GM21576 (cell line): ENCODE data around the gene DAB1.

Source experiments
- ATAC-seq: cut with Tn5 transposase; IDR thresholded peaks from one replicate; pipeline ENCODE4 v1.9.1; 2021; ENCODE audit warnings: mild to moderate bottlenecking, moderate library complexity; ENCODE audit not compliant: unreplicated experiment

DAB1 gene

DNA sequence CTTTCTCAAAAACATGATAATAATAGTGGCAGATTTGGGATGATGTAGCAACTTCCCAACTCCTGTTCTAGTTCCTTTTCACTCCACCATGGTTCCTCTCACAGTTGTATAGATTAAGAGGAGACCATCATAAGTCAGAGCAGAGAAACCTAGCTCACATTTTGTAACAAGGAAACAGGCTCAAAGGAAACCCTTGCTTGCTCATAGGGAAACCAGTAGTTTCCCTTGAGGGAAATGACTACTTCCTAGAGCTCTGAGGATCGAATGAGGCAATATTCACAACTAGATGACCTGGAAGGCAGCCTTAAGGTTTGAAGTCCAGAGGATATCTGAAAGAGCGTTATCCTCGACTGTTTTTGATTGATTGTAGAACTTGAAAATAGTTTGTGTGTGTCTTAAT is 382.0 kb downstream of the DAB1 start:
- no peak for ATAC-seq

DNA sequence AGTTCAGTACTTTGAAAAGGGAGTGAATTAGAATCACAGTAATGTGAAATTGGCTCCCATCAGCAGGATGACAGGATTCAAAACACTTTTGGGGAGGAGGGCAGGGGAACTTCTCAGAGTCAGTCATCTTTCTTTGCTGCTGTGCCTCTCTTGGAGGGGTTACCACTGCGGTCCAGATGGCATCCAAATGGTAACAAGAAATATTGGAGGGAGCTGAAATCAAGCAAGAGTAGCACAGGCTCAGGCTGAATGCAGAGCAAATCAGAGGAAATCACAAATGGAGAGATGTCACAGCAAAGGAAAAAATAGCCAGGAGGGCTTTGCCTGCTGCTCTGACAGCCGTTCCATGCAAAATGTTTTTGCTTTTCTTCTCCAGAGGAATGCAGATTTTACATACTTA is 383.0 kb downstream of the DAB1 start:
- ATAC-seq: no peak

DNA sequence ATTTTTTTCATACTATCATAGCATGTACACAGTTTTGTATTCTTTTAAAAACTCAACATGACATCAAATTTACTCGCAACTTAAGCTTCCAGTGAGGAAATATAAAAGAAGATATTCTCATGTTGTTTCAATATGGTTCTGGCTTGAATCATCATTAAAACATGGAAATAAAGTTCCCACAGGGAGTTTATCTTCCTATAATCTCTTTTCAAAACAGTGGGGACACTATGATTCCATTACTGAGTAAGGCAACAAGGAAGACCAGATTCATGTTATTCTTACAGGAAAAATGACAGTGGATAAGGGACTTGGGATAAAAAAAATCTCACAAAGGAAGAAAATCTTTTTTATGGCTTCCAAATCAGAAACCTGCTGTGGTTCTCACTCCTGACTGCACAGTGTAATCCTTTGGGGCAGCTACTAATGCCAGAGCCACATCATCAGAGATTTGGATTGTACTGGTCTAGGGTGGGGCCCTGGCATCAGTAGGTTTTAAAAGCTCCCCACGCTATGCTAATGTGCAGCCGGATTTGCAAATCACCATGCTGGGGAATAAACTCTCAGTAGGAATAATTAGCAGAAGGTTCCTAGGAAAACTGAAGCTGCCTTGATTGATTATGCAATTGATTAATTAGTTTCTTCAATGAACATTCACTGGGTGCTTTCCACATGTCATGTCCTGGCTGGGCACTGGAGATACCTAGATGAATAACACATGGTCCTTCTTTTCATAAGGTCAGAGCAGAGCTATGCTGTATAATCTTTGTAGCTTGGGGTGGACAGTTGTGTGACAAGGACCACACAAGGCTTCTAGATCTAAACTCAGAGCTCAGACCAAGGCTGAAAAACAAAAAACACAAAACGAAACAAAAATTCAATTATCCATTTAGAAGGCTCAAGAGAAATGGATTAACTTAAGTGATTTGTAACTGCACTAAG is 386.9 kb downstream of the DAB1 start:
- ATAC-seq: no peak

DNA sequence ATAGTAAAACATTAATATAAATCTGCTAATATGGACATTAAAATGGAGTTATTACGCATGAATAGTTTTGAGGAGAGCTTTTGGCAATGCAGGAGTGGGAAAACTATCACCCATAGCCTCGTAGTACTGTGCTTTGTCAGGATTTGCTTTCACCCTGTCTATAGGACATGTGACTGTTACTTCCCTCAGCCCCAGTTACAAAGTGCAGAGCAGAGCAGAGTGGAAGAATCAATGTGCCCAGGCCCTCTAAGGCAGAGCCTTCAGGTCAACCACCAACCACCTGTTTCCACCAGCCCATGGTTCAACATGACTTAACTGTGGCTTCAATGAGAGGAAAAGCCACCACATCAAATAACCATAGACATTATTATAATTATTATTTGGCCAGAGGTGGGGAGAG is 389.1 kb downstream of the DAB1 start:
- ATAC-seq: no peak

DNA sequence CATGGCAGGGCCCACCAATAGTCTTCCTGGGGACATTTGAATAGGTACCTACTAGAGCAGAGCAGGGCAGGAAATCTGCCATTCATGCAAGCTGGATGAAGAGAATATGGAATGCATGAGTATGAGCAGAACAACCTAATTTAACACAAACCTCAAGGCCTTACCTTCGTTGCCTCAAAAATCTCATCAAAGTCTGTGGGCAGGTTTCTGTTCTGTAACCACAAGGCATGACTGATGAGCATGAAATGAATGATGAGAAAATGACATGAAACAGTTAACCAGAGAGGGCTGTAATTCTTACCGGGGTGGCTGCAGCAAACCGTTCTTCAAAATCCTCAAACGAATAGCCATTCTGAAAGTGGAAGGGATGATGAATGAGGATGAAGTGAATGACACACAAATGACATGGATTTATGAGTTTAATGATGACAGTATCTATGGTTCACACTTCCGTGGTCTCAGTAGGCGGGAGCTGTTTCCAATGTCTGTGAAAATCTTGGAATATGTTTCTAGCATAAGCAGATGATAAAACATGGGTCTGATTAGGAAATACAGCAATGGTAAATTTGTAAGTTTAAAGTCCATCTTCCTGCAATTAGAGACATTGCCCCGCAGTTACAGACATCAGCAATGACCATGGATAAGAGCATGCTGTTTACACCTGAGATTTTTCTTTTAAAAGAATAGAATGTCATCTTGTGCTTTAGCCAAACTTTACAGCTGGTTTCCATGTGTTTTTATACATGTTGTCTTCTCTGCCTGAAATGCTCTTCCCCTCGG is 390.4 kb downstream of the DAB1 start:
- ATAC-seq: no peak

DNA sequence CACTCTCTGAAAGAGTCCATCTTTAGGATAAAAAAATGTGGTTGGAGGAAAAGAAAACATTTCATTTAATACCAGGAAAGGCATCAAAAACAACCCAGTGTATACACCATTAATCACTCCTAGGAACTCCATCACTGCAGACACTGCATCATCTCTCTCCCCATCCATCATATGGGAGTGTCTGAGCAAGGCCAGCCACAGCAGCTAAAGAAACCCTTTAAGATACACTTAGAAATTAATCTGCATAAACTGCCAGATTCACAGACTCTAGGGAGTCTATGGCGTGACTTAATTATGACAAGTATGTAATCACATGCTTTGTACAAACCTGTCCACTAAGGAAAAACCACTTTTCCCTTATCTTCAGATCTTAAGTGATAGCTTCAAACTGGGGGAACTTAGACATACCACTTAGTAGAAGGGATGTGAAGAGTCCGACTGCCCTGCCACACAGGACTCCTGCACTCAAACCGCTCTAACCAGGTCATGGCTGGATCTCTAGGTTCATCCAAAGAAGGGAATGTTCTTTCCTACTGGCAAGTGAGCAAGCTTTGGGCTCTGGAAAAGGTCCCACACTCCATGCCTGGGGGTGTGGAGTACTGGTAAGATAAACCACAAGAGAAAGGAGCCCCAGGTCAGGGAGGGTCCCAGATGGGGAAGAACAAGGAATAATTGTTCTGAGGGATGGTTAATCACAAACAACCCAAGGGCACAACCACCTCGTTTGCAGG is 397.1 kb downstream of the DAB1 start:
- no peak for ATAC-seq

DNA sequence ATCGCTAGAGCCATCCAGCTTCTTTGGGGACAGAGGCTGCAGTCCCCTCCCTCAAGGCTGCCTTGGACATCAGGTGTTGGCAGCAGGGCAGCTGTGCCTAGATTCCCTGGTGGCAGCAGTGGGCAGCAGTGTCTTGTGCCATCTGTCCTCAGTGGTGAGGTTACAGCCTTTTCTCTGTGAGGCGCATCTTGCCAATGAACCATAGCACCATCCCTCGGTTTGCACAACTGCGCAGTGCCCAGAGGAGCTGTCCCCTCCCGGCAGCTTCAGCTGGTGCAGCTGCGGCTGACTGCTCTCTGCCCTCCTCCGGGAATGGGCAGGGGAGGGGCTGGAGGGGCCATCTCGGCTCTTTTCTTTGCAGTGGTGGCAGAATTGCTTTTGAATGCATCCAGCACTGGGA is 399.0 kb downstream of the DAB1 start:
- ATAC-seq: no peak

DNA sequence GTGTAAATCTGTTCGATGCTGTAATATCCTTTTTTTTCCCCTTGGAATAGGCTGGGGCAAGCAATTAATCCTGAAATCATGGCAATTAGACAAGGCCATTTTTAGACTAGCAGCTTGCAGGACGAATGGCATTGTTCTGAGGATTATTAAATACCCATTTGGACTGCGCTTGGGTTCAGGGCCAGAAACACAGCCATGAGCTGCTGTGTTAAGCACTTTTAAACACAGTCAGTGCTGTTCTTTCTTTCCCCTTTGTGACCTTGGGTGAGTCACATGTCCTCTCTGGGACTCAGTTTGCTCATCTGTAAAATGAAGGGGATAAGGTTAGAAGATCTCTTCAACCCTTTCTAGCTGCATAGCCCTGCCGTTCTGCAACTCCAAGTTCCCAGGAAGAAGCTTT is 399.4 kb downstream of the DAB1 start:
- no peak for ATAC-seq

DNA sequence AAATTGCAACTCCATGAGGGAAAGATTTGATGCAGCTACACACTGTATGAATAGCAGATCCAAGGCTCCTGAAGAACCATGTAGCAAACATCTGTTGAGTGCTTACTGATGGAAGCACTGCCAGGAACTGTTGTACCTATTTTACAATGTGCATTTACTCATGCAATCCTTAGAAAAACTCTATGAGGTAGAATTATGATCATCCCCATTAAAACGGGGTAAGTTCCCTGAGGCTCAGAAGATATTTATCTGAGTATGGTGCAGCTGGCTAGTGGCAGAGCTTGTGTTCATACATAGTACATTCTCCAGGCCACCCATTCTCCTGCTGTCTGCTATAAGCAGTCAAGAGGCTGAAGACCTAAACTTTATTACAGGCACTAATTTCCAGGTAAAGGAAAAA is 403.6 kb downstream of the DAB1 start:
- ATAC-seq: no peak

DNA sequence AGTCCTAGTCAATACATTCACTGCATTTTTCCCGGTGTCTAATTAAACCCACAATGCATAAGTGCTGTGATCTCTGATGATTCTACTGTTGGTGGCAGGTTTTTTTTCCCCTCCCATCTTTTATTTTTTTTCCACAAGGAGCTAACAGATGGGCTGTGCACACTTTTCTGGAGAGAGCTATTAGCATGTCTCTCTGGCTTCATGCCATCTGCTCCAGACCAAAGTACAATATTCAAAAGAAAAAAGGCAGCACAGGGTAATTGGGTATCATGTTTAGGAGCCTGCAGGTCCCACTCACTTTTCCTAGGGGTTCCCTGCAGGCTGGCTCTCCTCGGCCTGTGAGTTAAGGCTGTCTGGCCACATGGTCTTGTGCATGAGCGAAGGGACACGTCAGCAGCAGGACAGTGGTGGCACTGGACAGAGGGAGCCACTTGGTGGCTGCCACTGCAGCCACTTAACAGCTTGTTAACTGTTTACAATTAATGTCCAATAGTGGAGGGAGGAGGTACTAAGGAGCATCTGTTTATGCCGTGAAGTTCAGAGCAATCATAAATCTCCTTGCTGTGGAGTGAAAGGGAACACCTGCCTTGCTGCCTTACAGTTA is 404.5 kb downstream of the DAB1 start:
- ATAC-seq: no peak

DNA sequence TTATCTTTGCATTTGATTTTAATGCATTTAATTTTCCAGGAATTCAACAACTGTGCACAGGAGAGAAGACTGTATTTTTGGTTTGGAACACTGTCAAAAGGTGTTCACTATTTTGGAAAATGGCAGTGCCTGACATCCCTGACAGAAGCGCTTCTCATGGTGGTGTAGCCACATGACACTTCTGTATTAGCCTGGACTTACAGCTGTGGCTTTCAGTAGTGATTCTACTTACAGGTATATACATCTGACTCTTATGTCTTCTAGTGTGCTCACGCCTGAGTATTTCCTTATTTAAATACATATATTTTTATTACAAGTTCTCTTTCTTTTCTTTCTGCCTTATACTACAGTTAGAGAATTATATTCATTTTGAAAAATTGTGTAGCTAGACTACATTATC is 405.7 kb downstream of the DAB1 start:
- ATAC-seq: no peak

DNA sequence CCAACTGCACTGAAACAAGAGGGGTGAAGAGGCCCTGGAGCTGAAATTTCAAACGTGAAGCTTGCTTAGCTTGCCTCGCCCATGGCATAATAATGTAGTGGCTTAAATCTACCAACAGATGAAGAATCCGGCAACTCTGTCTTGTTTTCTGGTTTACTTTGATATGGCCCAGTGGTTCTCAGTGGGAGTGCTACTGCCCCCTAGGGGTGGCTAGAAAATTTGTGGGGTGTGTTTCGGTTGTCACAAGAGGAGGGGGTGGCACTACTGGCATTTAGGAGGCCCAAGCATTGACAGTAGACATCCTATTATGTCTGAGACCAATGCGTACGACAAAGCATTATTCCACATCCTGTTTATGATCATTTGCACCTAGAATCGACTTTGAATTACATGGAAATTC is 406.1 kb downstream of the DAB1 start:
- no peak for ATAC-seq

DNA sequence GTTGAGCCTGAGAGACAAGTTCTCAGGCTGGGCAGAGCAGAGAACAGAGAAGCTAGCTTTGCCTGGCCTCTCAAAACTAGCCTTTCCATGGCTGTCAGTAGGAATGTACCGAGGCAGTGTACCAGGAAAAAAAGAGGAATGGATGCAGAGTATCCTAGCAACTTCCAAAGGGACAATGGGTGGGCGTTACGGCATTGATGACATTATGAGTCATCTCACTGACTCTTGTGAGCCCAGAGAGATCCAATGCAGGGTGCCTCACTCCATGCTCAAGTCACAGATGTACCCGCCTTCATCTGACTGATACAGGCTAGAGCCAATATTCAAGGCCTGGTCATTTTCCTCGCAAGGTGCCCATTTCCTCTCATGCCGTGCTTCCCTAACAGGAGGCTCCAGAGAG is 406.7 kb downstream of the DAB1 start:
- ATAC-seq: no peak

DNA sequence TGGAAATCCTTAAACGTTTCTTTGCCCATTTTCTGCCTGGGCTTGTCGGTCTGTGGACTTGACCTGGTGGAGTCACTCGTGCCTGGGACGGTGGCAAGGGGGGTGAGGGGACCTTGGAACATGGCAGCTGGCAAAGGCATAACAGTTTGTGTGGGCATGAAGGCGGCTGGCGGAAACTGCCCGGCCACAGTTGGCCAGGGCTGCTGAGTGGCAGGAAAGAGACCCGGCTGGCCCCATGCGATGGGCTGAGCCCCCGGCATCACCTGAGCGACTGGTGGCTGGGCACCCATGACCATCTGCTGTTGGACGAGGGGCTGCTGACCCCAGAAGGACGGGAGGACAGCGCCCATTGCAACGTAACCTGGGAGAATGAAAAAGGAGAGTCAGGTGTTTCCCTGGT is 408.8 kb downstream of the DAB1 start:
- no peak for ATAC-seq

DNA sequence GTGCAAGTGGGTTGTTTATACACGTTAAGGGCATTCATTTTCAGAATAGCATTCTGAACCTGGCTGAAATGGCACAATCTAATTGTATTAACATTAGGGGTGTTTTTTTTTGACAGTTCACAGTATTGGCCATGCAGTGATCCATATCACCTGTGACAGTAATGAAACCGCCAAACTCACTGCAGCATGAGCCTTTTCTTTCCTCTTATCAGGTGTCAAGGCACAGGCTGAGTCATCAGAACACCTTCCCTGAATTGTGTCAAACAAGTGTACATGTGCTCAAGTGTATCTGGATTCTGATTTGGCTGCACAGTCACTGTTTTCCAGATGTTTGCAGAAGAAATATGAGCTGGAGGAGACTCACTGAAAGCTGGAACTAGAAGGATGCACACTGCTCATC is 410.3 kb downstream of the DAB1 start:
- ATAC-seq: no peak

DNA sequence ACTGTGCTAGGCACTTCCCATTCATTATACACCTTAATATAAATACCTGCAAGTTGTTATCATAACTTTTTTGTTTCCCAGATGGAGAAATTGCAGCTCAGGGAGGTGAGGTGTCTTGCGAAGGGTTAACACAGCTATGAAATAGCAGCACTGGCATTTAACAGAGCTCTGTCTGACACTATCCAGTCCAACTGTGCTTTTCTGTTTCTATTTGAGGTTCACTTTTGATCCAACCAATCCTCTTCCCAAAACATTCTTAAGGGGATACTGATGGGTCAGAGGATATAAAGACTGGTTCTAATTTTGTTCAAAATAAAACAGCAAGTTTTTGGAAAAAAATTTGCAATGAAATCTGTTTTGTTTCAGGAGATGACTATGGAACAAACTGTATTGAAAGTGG is 411.5 kb downstream of the DAB1 start:
- ATAC-seq: no peak

DNA sequence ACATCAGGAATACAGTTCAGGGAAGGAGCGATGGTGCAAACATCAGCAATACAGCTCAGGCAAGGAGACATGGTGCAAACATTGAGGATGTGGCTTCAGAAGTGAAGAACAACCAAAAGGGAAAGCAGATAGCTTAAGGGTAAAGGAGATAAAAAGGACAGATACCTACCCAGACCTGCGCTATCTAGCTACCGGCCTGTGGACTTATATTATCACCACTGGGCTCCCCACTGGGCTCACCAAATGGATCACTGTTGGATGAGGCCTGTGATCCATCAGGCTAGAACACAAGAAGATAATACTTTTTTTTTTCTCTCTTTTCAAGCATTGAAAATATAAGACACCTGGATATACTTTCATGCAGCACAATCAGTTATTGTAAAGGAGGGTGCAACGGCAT is 413.3 kb downstream of the DAB1 start:
- no peak for ATAC-seq

DNA sequence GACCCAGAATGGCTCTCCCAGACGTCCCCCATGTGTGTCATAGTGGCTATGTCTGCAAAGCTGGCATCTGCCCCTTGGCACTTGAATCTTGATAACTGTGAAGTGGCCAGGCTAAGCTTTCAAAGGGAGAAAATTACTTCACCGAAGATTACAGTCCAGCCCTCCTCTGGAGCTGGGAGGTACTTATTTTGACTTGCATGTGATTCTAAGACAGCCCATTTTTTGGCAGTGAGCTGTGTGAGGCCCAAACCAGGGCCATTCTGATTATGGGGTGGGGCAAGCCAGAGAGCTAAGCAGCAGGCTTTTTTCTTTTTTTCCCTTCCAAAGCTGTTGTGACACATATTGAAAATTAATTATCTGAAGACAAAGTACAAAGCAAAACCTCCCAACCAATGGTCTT is 415.9 kb downstream of the DAB1 start:
- ATAC-seq: no peak

DNA sequence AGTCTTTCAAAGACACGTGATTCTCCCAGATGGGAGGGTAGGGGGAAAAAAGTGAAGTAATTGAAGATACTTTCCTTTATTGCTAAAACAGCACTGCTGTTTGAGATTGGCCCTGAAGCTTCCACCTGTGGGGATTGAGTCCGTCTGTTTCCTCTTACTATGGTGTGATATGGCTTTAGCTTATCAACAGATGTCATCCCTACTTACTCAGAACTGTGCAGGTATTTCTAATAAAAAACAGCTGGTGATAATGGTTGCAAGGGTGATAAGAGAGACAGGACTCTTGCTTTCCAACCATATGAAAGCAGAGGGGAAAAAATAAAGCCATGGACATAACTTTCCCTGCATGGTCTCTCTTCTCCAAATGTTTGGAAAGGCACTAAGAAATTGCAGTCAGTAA is 416.4 kb downstream of the DAB1 start:
- no peak for ATAC-seq

DNA sequence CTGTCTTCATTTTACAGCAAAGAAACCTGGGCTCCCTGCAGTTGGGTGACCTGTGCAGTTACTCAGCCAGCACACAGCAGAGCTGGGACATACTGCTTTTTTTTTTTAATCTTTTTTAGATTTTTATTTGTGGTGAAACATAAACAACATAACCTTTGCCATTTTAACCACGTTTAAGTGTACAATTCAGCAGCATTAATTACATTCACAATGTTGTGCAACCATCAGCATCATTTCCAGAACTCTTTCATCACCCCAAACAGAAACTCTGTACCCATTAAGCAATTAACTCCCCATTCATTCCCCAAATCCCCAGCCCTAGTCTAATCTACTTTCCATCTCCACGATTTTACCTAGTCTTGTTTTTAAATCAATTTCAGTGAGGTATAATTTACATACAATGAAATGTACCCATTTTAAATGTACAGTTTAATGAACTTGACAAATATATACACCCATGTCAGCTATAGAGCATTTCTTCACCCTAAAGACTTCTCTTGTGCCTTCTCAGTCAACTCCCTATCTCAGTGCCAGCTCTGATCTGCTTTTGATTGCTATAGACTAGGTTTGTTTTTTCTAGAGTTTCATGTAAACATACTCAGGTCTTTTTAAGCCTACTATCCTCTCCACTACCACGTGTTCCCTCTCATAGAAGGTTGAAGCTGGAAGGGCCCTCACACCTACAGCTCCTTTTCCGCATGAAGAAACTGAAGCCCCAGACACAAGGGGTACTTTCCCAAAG is 420.3 kb downstream of the DAB1 start:
- no peak for ATAC-seq
